Ascending aorta (tissue), 2 donors: ENCODE data around the gene RAPH1. TPM values are rescaled to one million over a fixed set of nuclear protein-coding genes. Genes with fewer than 3 reads are reported as not detected.

Experiments
- DNase-seq, 2 donors: peaks; one replicate each; pipeline ENCODE4 v3.0.0-alpha.2; 2019; ENCODE audit warnings: low spot score in 2 of 2
- H3K27ac ChIP-seq, 2 donors: fragments of 200-600 bp; sonication (generic); one replicate each; pipeline ENCODE4 v1.5.1; 2016 to 2017; ENCODE audit warnings: mild to moderate bottlenecking in 1 of 2
- H3K27me3 ChIP-seq: fragments of 200-600 bp; sonication (generic); one replicate; pipeline ENCODE4 v1.5.1; 2017
- H3K36me3 ChIP-seq, 2 donors: fragments of 200-600 bp; sonication (generic); one replicate each; pipeline ENCODE4 v1.5.1; 2016
- H3K4me1 ChIP-seq, 2 donors: fragments of 200-600 bp; sonication (generic); one replicate each; pipeline ENCODE4 v1.5.1; 2016 to 2017; ENCODE audit warnings: mild to moderate bottlenecking in 1 of 2
- H3K4me3 ChIP-seq, 2 donors: fragments of 200-600 bp; sonication (generic); one replicate each; pipeline ENCODE4 v1.5.1; 2016 to 2017; ENCODE audit warnings: mild to moderate bottlenecking in 1 of 2
- H3K9me3 ChIP-seq, 2 donors: fragments of 200-600 bp; sonication (generic); one replicate each; pipeline ENCODE4 v1.5.1; 2016
- CTCF ChIP-seq, 3 experiments: fragments of 200-600 bp in 2 of 3; fragments of 450-650 bp in 1 of 3; sonication (generic) in 2 of 3; IDR thresholded peaks; one replicate each; pipeline ENCODE4 v1.5.1; 2016 to 2019; ENCODE audit warnings: antibody characterized with exemption in 3 of 3, mild to moderate bottlenecking in 1 of 3, moderate library complexity in 1 of 3
- intact Hi-C: fragments of 100-400 bp; cut with DNase I; formaldehyde crosslinking; loops from one replicate; pipeline ENCODE4 v1.15.1; 2023
- total RNA-seq: library from RNA; depleted of rRNA; stranded (reverse); fragments of >200 nt; gene quantifications from one replicate; pipeline ENCODE4 v1.1.0, GENCODE V29; 2016

Gene RAPH1
- total RNA-seq, 1 donor from 2014 or later = 49.8 TPM

DNA sequence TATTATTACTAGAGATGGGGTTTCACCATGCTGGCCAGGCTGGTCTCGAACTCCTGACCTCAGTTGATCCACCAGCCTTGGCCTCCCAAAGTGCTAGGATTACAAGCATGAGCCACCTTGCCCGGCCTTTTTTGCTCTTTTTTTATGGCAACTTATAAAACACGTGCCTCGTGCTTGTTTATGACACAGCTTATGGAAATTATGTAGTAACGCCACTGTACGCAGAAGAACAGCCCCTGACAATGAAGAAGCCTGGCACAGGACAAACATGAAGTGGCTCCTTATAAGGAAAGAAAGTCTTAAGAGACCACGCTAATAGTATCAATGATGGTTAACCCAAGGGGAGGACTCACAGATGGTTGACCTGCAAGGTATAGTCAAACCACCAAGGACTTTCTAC lies 37.2 kb upstream of the RAPH1 start:
- Histone ChIP-seq H3K27me3 (no peaks in the 10 kb centered on the region), H3K27ac (no peak overlapping the region), H3K4me3 (no peak overlapping the region), H3K4me1 (no peaks in the 10 kb centered on the region), H3K36me3 (no peaks in the 10 kb centered on the region), H3K9me3 (no peaks in the 10 kb centered on the region)
- no peak for DNase-seq
- intact Hi-C loops = no loop called here
- no peak for TF ChIP-seq CTCF (IDR thresholded peaks at IDR 0.05)

- no peak overlapping the region for H3K27ac ChIP-seq
- H3K4me3 ChIP-seq = no peak overlapping the region
- no peak for TF ChIP-seq CTCF (IDR thresholded peaks at IDR 0.05)
- H3K27me3 ChIP-seq = no peaks in the 10 kb centered on the region
- intact Hi-C loops = no loop called here
- H3K9me3 ChIP-seq = no peaks in the 10 kb centered on the region
- no peaks in the 10 kb centered on the region for H3K4me1 ChIP-seq
- DNase-seq = no peak
- no peaks in the 10 kb centered on the region for H3K36me3 ChIP-seq
Observed at GRCh38 chr2:203569677-203570316, 34.7 kb upstream of the RAPH1 start.

GRCh38 chr2:203567691-203568090 lies 32.6 kb upstream of the RAPH1 start:
- Histone ChIP-seq H3K9me3 (no peaks in the 10 kb centered on the region), H3K4me1 (no peaks in the 10 kb centered on the region), H3K27me3 (no peaks in the 10 kb centered on the region), H3K4me3 (no peak overlapping the region), H3K36me3 (no peaks in the 10 kb centered on the region), H3K27ac (no peak overlapping the region)
- no peak for DNase-seq
- intact Hi-C loops = no loop called here
- no peak for TF ChIP-seq CTCF (IDR thresholded peaks at IDR 0.05)

DNA sequence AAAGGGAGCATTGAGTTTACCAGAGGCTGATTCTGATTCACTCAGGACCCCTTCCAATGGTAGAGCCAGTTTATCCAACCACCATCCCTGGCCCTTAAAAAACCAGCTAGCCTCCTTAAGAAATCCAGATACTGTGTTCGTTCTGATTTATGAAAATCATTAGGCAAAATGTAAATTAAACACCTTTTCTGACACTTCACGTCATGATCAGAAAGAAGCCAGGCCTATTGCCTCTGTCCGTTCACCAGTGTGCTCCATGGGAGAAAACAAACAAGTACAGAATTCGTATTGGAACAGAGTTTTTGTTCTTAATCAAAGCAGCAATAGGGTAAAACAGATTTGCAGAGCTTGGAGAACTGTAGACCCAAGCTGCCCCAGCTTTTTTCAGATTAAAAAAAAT lies 31.1 kb upstream of the RAPH1 start:
- TF ChIP-seq CTCF (IDR thresholded peaks at IDR 0.05) = no peak
- no peaks in the 10 kb centered on the region for H3K36me3 ChIP-seq
- H3K27ac ChIP-seq = no peak overlapping the region
- H3K4me3 ChIP-seq = no peak overlapping the region
- no peaks in the 10 kb centered on the region for H3K4me1 ChIP-seq
- H3K27me3 ChIP-seq = no peaks in the 10 kb centered on the region
- intact Hi-C loops = no loop called here
- no peak for DNase-seq
- no peaks in the 10 kb centered on the region for H3K9me3 ChIP-seq

- intact Hi-C loops = no loop called here
- no peak for DNase-seq
- no peak overlapping the region for H3K27ac ChIP-seq
- no peak for TF ChIP-seq CTCF (IDR thresholded peaks at IDR 0.05)
- no peak overlapping the region for H3K4me3 ChIP-seq
- H3K9me3 ChIP-seq = no peaks in the 10 kb centered on the region
- no peaks in the 10 kb centered on the region for H3K27me3 ChIP-seq
- no peaks in the 10 kb centered on the region for H3K4me1 ChIP-seq
- H3K36me3 ChIP-seq = no peaks in the 10 kb centered on the region
Observed at GRCh38 chr2:203565076-203565475, 30.0 kb upstream of the RAPH1 start.

- no peak for DNase-seq
- peak overlapping the region; percentile 56 to 60 for H3K27ac ChIP-seq
- no peaks in the 10 kb centered on the region for H3K9me3 ChIP-seq
- H3K27me3 ChIP-seq = no peaks in the 10 kb centered on the region
- no peak overlapping the region for H3K4me3 ChIP-seq
- H3K4me1 ChIP-seq = no peaks in the 10 kb centered on the region
- intact Hi-C loops = no loop called here
- no peaks in the 10 kb centered on the region for H3K36me3 ChIP-seq
- TF ChIP-seq CTCF (IDR thresholded peaks at IDR 0.05) = no peak
Observed at GRCh38 chr2:203562268-203562667, 27.2 kb upstream of the RAPH1 start.
